ENCODE measurements around the gene CCDC78.

- TF ChIP-seq, protein P1, sequence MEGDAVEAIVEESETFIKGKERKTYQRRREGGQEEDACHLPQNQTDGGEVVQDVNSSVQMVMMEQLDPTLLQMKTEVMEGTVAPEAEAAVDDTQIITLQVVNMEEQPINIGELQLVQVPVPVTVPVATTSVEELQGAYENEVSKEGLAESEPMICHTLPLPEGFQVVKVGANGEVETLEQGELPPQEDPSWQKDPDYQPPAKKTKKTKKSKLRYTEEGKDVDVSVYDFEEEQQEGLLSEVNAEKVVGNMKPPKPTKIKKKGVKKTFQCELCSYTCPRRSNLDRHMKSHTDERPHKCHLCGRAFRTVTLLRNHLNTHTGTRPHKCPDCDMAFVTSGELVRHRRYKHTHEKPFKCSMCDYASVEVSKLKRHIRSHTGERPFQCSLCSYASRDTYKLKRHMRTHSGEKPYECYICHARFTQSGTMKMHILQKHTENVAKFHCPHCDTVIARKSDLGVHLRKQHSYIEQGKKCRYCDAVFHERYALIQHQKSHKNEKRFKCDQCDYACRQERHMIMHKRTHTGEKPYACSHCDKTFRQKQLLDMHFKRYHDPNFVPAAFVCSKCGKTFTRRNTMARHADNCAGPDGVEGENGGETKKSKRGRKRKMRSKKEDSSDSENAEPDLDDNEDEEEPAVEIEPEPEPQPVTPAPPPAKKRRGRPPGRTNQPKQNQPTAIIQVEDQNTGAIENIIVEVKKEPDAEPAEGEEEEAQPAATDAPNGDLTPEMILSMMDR (optimal IDR thresholded peaks at IDR 0.05 in 1 of 3, IDR thresholded peaks at IDR 0.05 in 1 of 3, conservative IDR thresholded peaks at IDR 0.05 in 1 of 3; ENCODE audit: extremely low read depth in 1 of 3, insufficient read depth in 2 of 3, low read length in 3 of 3): no peak
- TF ChIP-seq EZH2 (IDR thresholded peaks at IDR 0.05; ENCODE audit: low read length): no peak
Observed at GRCh38 chr16:734981-735881, 9.0 kb upstream of the CCDC78 start.
